ENCODE data around the gene HOXB13.

Gene HOXB13

DNA sequence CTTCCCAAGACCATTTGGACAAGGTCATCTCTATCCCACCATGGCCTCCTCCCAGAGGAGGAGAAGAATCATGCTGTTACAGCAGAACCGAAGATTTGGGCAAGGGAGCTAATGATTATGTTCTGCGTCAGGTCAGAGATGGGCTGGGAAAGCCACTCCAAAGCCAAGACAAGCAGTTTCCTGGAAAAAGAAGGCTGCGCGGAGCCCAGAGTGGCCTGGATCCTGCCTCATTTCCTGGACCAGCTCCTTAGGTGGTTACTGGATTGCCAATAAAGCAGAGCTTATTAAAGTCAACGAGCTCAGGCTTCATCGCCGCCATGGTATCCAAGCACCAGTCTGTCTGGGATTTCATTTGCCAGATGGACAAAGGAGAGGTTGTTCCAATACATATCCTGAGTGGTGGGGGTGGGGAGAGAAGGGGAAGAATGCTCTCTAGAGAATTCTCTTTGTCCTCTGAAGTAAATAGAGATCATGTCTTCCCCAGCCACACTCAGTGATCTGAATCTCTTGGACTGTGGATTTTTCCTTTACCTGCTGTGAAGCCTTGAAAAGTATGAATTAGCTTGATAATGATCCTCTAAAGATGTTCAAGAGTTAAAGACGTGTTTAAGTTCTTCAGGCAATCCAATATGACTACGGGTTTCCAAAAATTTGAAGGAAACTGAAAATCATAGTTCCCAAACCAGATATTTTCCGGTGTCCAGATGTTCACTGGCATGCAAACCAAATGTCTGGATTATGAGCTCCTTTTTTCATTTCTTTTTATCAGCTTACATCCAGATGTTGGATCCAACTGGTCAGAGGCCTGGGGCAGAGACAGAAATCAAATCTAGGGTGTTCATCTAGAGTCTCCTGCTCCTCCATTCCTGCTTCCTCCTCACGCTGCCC, 23.9 kb downstream of the HOXB13 start:
- no peak for DNase-seq (ENCODE audit: low spot score)

DNA sequence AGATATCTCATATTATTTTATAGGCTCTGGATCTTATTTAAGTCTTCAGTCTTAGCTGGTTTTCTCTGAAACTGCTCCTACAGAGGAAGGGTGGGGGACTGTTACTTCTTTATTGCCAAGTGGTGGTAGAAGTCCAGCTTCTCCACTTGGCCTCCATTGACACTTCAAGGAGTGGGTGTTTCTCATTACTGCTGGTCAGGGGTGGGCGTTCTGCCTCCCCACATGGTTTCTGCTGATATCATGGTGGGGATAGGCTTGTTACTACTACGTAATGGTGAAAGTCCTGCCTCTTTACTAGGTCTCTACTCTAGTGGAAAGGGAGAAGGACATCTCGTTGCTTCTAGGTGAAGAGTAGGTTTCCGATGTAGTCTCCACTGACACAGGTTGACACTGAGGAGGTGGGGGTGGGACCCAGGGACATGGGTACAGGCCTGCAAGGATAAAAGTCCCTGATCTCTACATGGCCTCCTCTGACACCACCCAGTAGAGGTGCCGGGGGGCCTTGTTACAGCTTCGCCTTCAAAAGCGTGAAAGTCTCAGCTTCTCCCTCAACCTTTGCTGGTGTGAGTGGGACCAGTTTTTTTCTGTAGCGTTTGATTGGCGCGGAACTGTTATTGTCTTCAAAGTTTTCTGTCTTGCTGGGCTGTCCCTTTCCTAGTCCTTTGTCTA, 26.6 kb downstream of the HOXB13 start:
- no peak for DNase-seq (ENCODE audit: low spot score)

DNA sequence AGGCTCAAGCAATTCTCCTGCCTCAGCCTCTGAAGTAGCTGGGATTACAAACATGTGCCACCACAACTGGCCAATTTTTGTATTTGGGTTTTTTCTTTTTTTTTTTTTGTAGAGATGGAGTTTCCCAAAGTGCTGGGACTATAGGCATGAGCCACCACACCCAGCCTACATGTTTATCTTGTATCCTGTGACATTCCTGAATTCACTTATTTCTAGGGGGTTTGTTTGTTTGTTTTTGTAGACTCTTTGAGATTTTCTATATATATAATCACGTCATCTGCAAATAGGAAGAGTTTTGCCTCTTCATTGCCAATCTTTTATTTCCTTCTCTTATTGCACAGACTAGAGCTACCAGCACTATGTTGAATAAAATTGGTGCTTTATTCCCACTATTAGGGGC, 35.4 kb downstream of the HOXB13 start:
- DNase-seq (ENCODE audit: low spot score): no peak

DNA sequence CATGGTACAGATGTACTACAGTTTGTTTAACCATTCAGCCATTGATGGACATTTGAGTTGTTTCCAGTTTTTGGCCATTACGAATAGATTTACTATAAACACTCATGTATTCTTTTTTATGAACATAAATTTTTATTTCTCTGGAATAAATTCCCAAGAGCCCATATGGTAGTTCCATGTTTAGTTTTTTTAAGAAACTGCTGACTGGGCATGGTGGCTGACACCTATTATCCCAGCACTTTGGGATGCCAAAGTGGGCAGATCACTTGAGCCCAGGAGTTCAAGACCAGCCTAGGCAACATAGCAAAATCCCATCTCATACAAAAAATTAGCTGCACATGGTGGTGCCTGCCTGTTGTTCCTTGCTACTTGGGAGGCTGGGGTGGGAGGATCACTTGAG, 36.5 kb downstream of the HOXB13 start:
- no peak for DNase-seq (ENCODE audit: low spot score)

DNA sequence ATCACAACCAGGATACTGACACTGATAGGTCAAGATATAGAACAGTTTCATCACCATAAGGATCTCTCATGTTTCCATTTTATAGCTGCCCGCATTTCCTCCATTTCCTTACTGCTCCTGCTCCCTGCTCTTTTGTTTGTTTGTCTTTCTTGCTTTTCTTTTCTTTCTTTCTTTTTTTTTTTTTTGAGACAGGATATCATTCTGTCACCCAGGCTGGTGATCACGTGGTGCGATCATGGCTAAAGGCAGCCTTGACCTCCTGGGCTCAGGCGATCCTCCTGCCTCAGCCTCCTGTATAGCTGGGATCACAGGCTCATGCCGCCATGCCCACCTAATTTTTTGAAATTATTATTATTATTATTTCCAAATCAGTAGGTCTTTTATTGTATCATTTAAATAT, 37.9 kb downstream of the HOXB13 start:
- DNase-seq (ENCODE audit: low spot score): no peak

DNA sequence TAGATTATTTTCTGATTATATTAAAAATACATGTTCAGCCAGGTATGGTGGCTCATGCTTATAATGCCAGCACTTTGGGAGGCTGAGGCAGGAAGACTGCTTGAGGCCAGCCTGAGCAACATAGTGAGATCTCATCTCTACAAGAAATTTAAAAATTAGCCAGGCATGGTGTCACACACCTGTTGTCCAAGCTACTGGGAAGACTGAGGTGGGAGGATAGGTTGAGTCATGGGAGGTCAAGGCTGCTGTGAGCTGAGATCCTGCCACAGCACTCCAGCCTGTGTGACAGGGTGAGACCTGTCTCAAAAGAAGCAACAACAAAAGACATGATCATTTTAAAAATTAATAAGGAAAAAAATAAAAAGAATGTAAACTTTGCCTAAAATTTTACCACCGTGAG, 46.9 kb downstream of the HOXB13 start:
- DNase-seq (ENCODE audit: low spot score): no peak

DNA sequence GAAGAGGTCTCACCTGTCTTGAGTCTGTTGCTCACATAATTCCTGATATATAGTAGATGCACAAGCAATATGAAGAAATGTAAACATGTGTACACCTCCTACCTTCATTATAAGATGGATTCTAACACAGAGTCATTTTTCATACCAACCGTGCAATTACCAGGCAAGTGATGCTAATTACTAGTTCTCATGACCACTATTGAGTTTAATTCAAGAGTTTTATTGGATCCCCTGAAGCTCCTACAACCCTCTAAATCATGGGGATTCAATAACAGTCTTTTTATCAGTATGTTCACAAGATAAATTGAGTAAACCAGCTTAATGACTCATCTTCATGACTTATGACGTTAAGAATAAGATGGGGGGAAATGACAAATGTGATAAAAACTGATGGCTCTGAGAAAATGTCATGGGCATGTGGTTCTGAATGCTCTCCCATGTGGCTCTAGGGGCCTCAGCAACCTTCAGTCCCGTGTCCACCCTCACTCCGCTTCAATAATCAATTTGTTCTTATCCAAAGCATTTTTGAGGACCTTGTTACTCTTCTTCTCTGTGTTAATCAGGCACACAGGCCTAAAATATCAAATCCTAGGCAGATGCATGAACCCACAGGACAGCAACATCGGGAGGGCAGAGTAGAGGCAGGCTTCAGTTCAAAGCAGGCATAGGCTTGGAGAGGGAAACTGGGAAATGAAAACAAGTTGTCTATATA, 49.0 kb downstream of the HOXB13 start:
- no peak for DNase-seq (ENCODE audit: low spot score)

DNA sequence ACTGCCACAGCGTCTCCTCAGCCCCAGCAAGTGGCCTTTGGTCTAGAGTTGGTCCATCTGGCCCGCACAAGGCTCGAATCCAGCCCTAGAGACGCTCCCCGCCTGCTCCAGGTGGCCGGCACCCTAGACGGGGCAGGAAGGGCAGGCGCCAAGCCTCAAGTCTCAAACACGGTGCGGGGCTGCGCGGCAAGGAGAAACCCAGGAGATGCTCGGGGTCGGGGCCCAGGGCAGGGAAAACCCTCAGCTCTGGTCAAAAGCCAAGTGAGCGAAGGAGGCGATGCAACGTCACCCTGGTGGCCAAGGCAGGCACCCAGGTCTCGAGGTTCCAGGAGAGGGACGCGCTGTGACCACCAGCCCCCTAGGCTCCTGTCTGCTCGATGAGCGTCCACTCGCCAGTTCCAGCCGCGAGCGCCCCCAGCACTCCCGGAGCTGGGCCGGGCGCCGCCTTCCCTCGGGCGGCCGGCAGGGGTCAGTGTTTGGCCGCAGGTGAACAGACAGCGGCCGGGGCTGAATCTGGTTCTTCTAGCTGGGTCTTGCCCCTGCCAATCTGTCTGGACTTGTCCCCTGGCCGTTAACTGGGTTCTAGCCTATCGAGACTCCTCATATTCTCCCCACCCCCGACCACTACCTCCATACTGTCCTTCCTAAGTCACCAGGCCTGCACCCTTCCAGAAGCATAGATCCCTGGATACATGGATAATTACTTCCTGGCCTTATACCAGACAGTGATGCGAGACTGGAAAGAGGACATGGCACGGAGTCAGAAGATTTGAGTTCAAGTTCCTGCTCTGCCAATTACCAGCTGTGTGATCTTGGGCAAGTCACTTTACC, 50.2 kb downstream of the HOXB13 start:
- DNase-seq (ENCODE audit: low spot score): peak; percentile 69

DNA sequence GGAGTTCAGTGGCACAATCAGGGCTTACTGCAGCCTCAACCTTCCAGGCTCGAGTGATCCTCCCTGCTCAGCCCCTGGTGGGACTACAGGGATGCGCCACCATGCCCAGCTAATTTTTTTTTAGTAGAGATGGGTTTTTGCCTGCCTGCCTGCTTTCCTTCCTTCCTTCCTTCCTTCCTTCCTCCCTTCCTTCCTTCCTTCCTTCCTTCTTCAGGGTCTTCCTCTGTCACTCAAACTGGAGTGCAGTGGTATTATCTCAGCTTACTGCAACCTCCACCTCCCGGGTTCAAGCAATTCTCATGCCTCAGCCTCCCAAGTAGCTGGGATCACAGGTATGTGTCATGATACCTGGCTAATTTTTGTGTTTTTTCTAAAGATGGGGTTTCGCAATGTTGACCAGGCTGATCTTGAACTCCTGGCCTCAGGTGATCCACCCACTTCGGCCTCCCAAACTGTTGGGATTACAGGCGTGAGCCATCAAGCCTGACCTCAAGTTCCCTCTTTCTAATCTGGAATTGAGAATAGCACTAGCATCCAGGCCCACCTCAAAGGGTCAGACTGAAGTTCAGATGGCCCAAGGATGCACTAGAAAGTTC, 51.5 kb downstream of the HOXB13 start:
- DNase-seq (ENCODE audit: low spot score): no peak

All from left forelimb (tissue), 1 donor.